Measurements from ENCODE around the gene LRCH1.

- TF ChIP-seq CTCF (IDR thresholded peaks at IDR 0.05) (no peak), POLR2A (IDR thresholded peaks at IDR 0.05) (no peak)
Measured at GRCh38 chr13:46536341-46536740, 16.6 kb upstream of the LRCH1 start.
